HEK293 (cell line): ENCODE data around the gene IRF3.

Source experiments
- CTCF ChIA-PET: fragments of 350-600 bp; formaldehyde crosslinking; extraction: SDS; loops from one replicate; lab custom pipeline; 2021; ENCODE audit warnings: antibody characterized with exemption; lab: Yijun Ruan, JAX
- POLR2A ChIA-PET: fragments of 300-600 bp; formaldehyde crosslinking; extraction: SDS; loops from one replicate; lab custom pipeline; 2020; ENCODE audit warnings: antibody characterized with exemption, inconsistent platforms; lab: Yijun Ruan, JAX
- H3K27ac ChIP-seq: fragments of 200-500 bp; sonication (Bioruptor generic); 2 replicates; pipeline ENCODE4 v1.5.1; 2014; ENCODE audit warnings: low read depth, low read length, control low read depth, inconsistent platforms; ENCODE audit errors: extremely low read depth
- H3K36me3 ChIP-seq, 2 experiments: fragments of 200-500 bp in 1 of 2; sonication (Bioruptor generic) in 1 of 2; 1 replicate in 1 of 2; 2 replicates in 1 of 2; pipeline ENCODE4 v1.5.1; 2014 to 2017; ENCODE audit warnings: inconsistent platforms in 2 of 2, low read length in 2 of 2; ENCODE audit not compliant: control insufficient read depth in 2 of 2, insufficient read depth in 1 of 2
- H3K4me1 ChIP-seq: fragments of 200-500 bp; sonication (Bioruptor generic); 2 replicates; pipeline ENCODE4 v1.5.1; 2014; ENCODE audit warnings: mild to moderate bottlenecking, low read length, inconsistent platforms; ENCODE audit not compliant: control insufficient read depth, insufficient read depth
- H3K4me3 ChIP-seq: 2 replicates; pipeline ENCODE4 v1.5.1; 2011; ENCODE audit warnings: low read depth, mild to moderate bottlenecking, control low read depth, low read length, moderate library complexity
- H3K9me3 ChIP-seq: fragments of 200-500 bp; sonication (Bioruptor generic); 2 replicates; pipeline ENCODE4 v1.5.1; 2014; ENCODE audit warnings: low read depth, low read length, inconsistent platforms; ENCODE audit not compliant: control insufficient read depth, insufficient read depth
- EGR2 ChIP-seq: fragments of 450-650 bp; formaldehyde crosslinking; IDR thresholded peaks from 2 replicates; pipeline ENCODE4 v1.5.1; 2016; ENCODE audit warnings: low read depth, missing biosample characterization, missing genetic modification characterization
- GLIS2 ChIP-seq: fragments of 450-650 bp; formaldehyde crosslinking; IDR thresholded peaks from 2 replicates; pipeline ENCODE4 v1.5.1; 2016; ENCODE audit warnings: missing biosample characterization, missing genetic modification characterization
- HIC1 ChIP-seq: fragments of 450-650 bp; formaldehyde crosslinking; IDR thresholded peaks from 2 replicates; pipeline ENCODE4 v1.5.1; 2016; ENCODE audit warnings: missing biosample characterization, missing genetic modification characterization
- PATZ1 ChIP-seq: fragments of 450-650 bp; formaldehyde crosslinking; IDR thresholded peaks from 2 replicates; pipeline ENCODE4 v1.5.1; 2016; ENCODE audit warnings: missing biosample characterization, missing genetic modification characterization
- PRDM1 ChIP-seq: fragments of 450-650 bp; formaldehyde crosslinking; IDR thresholded peaks from 2 replicates; pipeline ENCODE4; 2016; ENCODE audit warnings: missing biosample characterization, missing genetic modification characterization
- REST ChIP-seq: fragments of 450-650 bp; formaldehyde crosslinking; IDR thresholded peaks from 2 replicates; pipeline ENCODE4 v1.5.1; 2016; ENCODE audit warnings: missing biosample characterization, missing genetic modification characterization
- SCRT2 ChIP-seq: fragments of 450-650 bp; formaldehyde crosslinking; IDR thresholded peaks from 2 replicates; pipeline ENCODE4 v1.5.1; 2016; ENCODE audit warnings: missing biosample characterization, missing genetic modification characterization
- ZFHX2 ChIP-seq: fragments of 450-650 bp; formaldehyde crosslinking; conservative IDR thresholded peaks from 2 replicates; pipeline ENCODE4 v1.5.1; 2016; ENCODE audit warnings: missing biosample characterization, missing genetic modification characterization
- ZNF175 ChIP-seq: fragments of 450-650 bp; formaldehyde crosslinking; IDR thresholded peaks from 2 replicates; pipeline ENCODE4 v1.5.1; 2016; ENCODE audit warnings: missing biosample characterization, missing genetic modification characterization
- ZNF19 ChIP-seq: fragments of 450-650 bp; formaldehyde crosslinking; IDR thresholded peaks from 2 replicates; pipeline ENCODE4; 2016; ENCODE audit warnings: missing biosample characterization, missing genetic modification characterization, low read depth
- ZNF223 ChIP-seq: fragments of 450-650 bp; formaldehyde crosslinking; IDR thresholded peaks from 2 replicates; pipeline ENCODE4 v1.5.1; 2016; ENCODE audit warnings: missing biosample characterization, missing genetic modification characterization
- ZNF37A ChIP-seq: fragments of 450-650 bp; IDR thresholded peaks from 2 replicates; pipeline ENCODE4 v1.5.1; 2018; ENCODE audit warnings: missing biosample characterization, missing genetic modification characterization
- ZNF513 ChIP-seq: fragments of 450-650 bp; IDR thresholded peaks from 2 replicates; pipeline ENCODE4 v1.5.1; 2018; ENCODE audit warnings: missing biosample characterization, missing genetic modification characterization
- ZNF558 ChIP-seq: fragments of 450-650 bp; formaldehyde crosslinking; IDR thresholded peaks from 2 replicates; pipeline ENCODE4 v1.5.1; 2016; ENCODE audit warnings: missing biosample characterization, missing genetic modification characterization

The IRF3 gene

GRCh38 chr19:49654581-49654980 is 11.1 kb downstream of the IRF3 start:
- Histone ChIP-seq H3K27ac (no peak overlapping the region), H3K4me3 (no peak overlapping the region), H3K4me1 (no peaks in the 10 kb centered on the region), H3K9me3 (no peaks in the 10 kb centered on the region), H3K36me3 (peaks cover 51 to 94% of the 10 kb centered on the region in 2 experiments)
- TF ChIP-seq PATZ1 (tag by site-specific recombination) (0 out of 2 replicates have a peak, but pooled peaks have one; percentile 21), ZNF223 (no peak), SCRT2 (tag by site-specific recombination) (no peak), ZNF37A (tag by site-specific recombination) (no peak)
- ChIA-PET CTCF (interaction anchor here (1.1 to 1.3 kb wide), 2 partner anchors 12 to 18 kb away, joined by 3 to 4 read pairs; no protein-coding TSS in a partner anchor), POLR2A (interaction anchor here (0.6 to 3.7 kb wide), 6 partner anchors 10 to 45 kb away, joined by 3 to 23 read pairs (median 10); partner anchors contain the start of genes BCL2L12, IRF3, RRAS and SCAF1)

- Histone ChIP-seq H3K4me3 (no peak overlapping the region), H3K9me3 (no peaks in the 10 kb centered on the region), H3K4me1 (no peaks in the 10 kb centered on the region), H3K27ac (no peak overlapping the region), H3K36me3 (peaks cover 61 to 90% of the 10 kb centered on the region in 2 experiments)
- ChIA-PET CTCF (interaction anchor here (0.7 kb wide), 1 partner anchor 32 kb away, joined by 3 read pairs; no protein-coding TSS in a partner anchor), POLR2A (interaction anchor here (0.6 to 3.7 kb wide), 4 partner anchors 11 to 147 kb away, joined by 3 to 17 read pairs (median 8); partner anchors contain the start of genes BCL2L12, IRF3, RRAS and SCAF1)
- TF ChIP-seq GLIS2 (peak; percentile 57; the same call in 1 of the 2 replicates), HIC1 (tag by site-specific recombination) (peak; percentile 34; the same call in 1 of the 2 replicates), EGR2 (tag by site-specific recombination) (peak; percentile 67), ZNF513 (tag by site-specific recombination) (peak; percentile 92), ZFHX2 (tag by site-specific recombination) (peak; percentile 55), ZNF19 (tag by site-specific recombination) (no peak)
Measured at GRCh38 chr19:49653466-49653806, 12.2 kb downstream of the IRF3 start.

GRCh38 chr19:49652551-49653465 is 12.8 kb downstream of the IRF3 start:
- H3K4me3 ChIP-seq = no peak overlapping the region
- no peaks in the 10 kb centered on the region for H3K9me3 ChIP-seq
- TF ChIP-seq ZNF175 (tag by site-specific recombination) (no peak), ZNF558 (no peak), PRDM1 (no peak), REST (0 out of 2 replicates have a peak, but pooled peaks have one; percentile 44)
- TF ChIP-seq, all 188 proteins: peak for 1
- Histone ChIP-seq H3K4me1 (no peaks in the 10 kb centered on the region), H3K27ac (no peak overlapping the region), H3K36me3 (peaks cover 66 to 87% of the 10 kb centered on the region in 2 experiments)
- POLR2A ChIA-PET = interaction anchor here (0.6 to 3.7 kb wide), 3 partner anchors 12 to 146 kb away, joined by 3 to 17 read pairs (median 6); partner anchors contain the start of genes BCL2L12, IRF3 and RRAS
- CTCF ChIA-PET = interaction anchor here (0.7 kb wide), 1 partner anchor 32 kb away, joined by 3 read pairs; no protein-coding TSS in a partner anchor
